ENCODE results near the gene SNU13.

- TF ChIP-seq, protein P1, sequence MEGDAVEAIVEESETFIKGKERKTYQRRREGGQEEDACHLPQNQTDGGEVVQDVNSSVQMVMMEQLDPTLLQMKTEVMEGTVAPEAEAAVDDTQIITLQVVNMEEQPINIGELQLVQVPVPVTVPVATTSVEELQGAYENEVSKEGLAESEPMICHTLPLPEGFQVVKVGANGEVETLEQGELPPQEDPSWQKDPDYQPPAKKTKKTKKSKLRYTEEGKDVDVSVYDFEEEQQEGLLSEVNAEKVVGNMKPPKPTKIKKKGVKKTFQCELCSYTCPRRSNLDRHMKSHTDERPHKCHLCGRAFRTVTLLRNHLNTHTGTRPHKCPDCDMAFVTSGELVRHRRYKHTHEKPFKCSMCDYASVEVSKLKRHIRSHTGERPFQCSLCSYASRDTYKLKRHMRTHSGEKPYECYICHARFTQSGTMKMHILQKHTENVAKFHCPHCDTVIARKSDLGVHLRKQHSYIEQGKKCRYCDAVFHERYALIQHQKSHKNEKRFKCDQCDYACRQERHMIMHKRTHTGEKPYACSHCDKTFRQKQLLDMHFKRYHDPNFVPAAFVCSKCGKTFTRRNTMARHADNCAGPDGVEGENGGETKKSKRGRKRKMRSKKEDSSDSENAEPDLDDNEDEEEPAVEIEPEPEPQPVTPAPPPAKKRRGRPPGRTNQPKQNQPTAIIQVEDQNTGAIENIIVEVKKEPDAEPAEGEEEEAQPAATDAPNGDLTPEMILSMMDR (IDR thresholded peaks at IDR 0.05) = no peak
- TF ChIP-seq POLR2A (IDR thresholded peaks at IDR 0.05; ENCODE audit: low read depth) (no peak), EP300 (IDR thresholded peaks at IDR 0.05) (no peak)
These were observed 20.7 kb upstream of the SNU13 start for GRCh38 chr22:41709341-41709740.

Measured in esophagus muscularis mucosa (tissue), 4 donors.